HG02885 (cell line): ENCODE data around the gene XPO6.

Experiments used
- ATAC-seq: cut with Tn5 transposase; IDR thresholded peaks from one replicate; pipeline ENCODE4 v1.9.1; 2021; ENCODE audit warnings: mild to moderate bottlenecking; ENCODE audit not compliant: unreplicated experiment, poor library complexity

Gene XPO6

GRCh38 chr16:28212532-28212873 is 738 bp upstream of the XPO6 start:
- ATAC-seq, result no peak

- peak; percentile 46 for ATAC-seq
Measured at GRCh38 chr16:28210979-28211588, 681 bp downstream of the XPO6 start.

GRCh38 chr16:28210264-28210663 is 1.5 kb downstream of the XPO6 start:
- no peak for ATAC-seq

GRCh38 chr16:28208824-28209223 is 2.9 kb downstream of the XPO6 start:
- no peak for ATAC-seq

GRCh38 chr16:28208131-28208530 is 3.6 kb downstream of the XPO6 start:
- no peak for ATAC-seq

GRCh38 chr16:28207399-28207798 is 4.4 kb downstream of the XPO6 start:
- no peak for ATAC-seq

- no peak for ATAC-seq
Measured at GRCh38 chr16:28205974-28206373, 5.8 kb downstream of the XPO6 start.

GRCh38 chr16:28205117-28205899 is 6.5 kb downstream of the XPO6 start:
- ATAC-seq, result no peak

GRCh38 chr16:28204622-28205021 is 7.1 kb downstream of the XPO6 start:
- ATAC-seq, result no peak

GRCh38 chr16:28204204-28204603 is 7.6 kb downstream of the XPO6 start:
- no peak for ATAC-seq

GRCh38 chr16:28202147-28202746 is 9.5 kb downstream of the XPO6 start:
- no peak for ATAC-seq

- ATAC-seq, result no peak
Measured at GRCh38 chr16:28200661-28201060, 11.1 kb downstream of the XPO6 start.

GRCh38 chr16:28196387-28196987 is 15.3 kb downstream of the XPO6 start:
- no peak for ATAC-seq

- ATAC-seq, result no peak
Measured at GRCh38 chr16:28195859-28196258, 15.9 kb downstream of the XPO6 start.

GRCh38 chr16:28193530-28194423 is 18.0 kb downstream of the XPO6 start:
- peak; percentile 32 for ATAC-seq

GRCh38 chr16:28192806-28193529 is 18.8 kb downstream of the XPO6 start:
- ATAC-seq, result peak; percentile 66

GRCh38 chr16:28191364-28191960 is 20.3 kb downstream of the XPO6 start:
- ATAC-seq, result no peak

GRCh38 chr16:28189245-28189644 is 22.5 kb downstream of the XPO6 start:
- no peak for ATAC-seq
